Measurements from ENCODE around the gene PTPRCAP.
A peak's percentile ranks its signal among the peaks of the same experiment; 100 is the strongest.
"Not testable (repeated sequence)": the region's sequence is repeated elsewhere in the genome, so short reads cannot be mapped to it uniquely, and the experiment has no call there.

PTPRCAP gene

GRCh38 chr11:67408437-67409200 lies 28.9 kb downstream of the PTPRCAP start:
- no peak for DNase-seq

GRCh38 chr11:67407688-67408163 lies 29.8 kb downstream of the PTPRCAP start:
- no peak for DNase-seq

GRCh38 chr11:67406969-67407687 lies 30.4 kb downstream of the PTPRCAP start:
- DNase-seq = no peak

GRCh38 chr11:67406420-67406968 lies 31.0 kb downstream of the PTPRCAP start:
- no peak for DNase-seq

- DNase-seq = no peak
These were observed 31.7 kb downstream of the PTPRCAP start for GRCh38 chr11:67405688-67406339.

GRCh38 chr11:67405196-67405567 lies 32.3 kb downstream of the PTPRCAP start:
- DNase-seq = no peak

GRCh38 chr11:67404515-67405195 lies 32.8 kb downstream of the PTPRCAP start:
- DNase-seq = no peak

GRCh38 chr11:67403085-67403484 lies 34.4 kb downstream of the PTPRCAP start:
- DNase-seq = not testable (repeated sequence)

- not testable (repeated sequence) for DNase-seq
These were observed 35.2 kb downstream of the PTPRCAP start for GRCh38 chr11:67402192-67402839.

GRCh38 chr11:67401495-67402191 lies 35.8 kb downstream of the PTPRCAP start, which contains the start of gene PPP1CA:
PPP1CA (minus strand) TSS chr11:67401858; CDS start chr11:67401782, 76 bp downstream.
- peak; percentile 81 for DNase-seq

GRCh38 chr11:67400942-67401494 lies 36.5 kb downstream of the PTPRCAP start:
- DNase-seq = no peak

GRCh38 chr11:67400251-67400941 lies 37.1 kb downstream of the PTPRCAP start:
- no peak for DNase-seq

GRCh38 chr11:67398661-67399563 lies 38.6 kb downstream of the PTPRCAP start:
- no peak for DNase-seq

GRCh38 chr11:67397986-67398660 lies 39.4 kb downstream of the PTPRCAP start:
- DNase-seq = no peak

- DNase-seq = no peak
These were observed 39.9 kb downstream of the PTPRCAP start for GRCh38 chr11:67397536-67397935.

GRCh38 chr11:67396587-67397389 lies 40.7 kb downstream of the PTPRCAP start:
- no peak for DNase-seq

GRCh38 chr11:67396259-67396581 lies 41.3 kb downstream of the PTPRCAP start:
- no peak for DNase-seq

Measured in NCI-H1436 (cell line).